ENCODE measurements around the gene PCIF1.

Gene PCIF1

GRCh38 chr20:45968801-45969711 is 34.6 kb downstream of the PCIF1 start:
- Histone ChIP-seq H3K9me3 (replicated peaks in 1 of 11) (no peaks in the 10 kb centered on the region; a peak in 2 of 22 replicates), H3K4me1 (peaks cover 28 to 48% (median 39%) of the 10 kb centered on the region in 10 experiments), H3K9ac (peak overlapping the region; percentile 17 to 100 (median 98); a peak in 18 of 22 replicates), H3K4me2 (peak overlapping the region; percentile 85 to 98 (median 95); a peak in 16 of 22 replicates), H3K27me3 (no peaks in the 10 kb centered on the region), H4K20me1 (peaks cover 16 to 57% (median 33%) of the 10 kb centered on the region in 11 experiments; a peak in 20 of 22 replicates), H3K27ac (peak overlapping the region in 5 of 11 experiments; percentile 0 to 100 (median 100); a peak in 4 of 22 replicates), H3K4me3 (peak overlapping the region in 1 of 10 experiments; percentile 79; a peak in 1 of 20 replicates), H3K36me3 (peaks cover 56 to 57% (median 56%) of the 10 kb centered on the region in 11 experiments)
- TF ChIP-seq Cebpa-rat (IDR thresholded peaks at IDR 0.05) = no peak

- H3K9ac ChIP-seq = peak overlapping the region; percentile 92 to 100 (median 99)
- TF ChIP-seq Cebpa-rat (IDR thresholded peaks at IDR 0.05) = no peak
- peak overlapping the region; percentile 97 to 100 (median 100); a peak in 17 of 22 replicates for H3K27ac ChIP-seq
- H3K27me3 ChIP-seq = no peaks in the 10 kb centered on the region
- peaks cover 26 to 53% (median 42%) of the 10 kb centered on the region in 10 experiments for H3K4me1 ChIP-seq
- peak overlapping the region; percentile 85 to 98 (median 95) for H3K4me2 ChIP-seq
- peaks cover 15 to 50% (median 31%) of the 10 kb centered on the region in 11 experiments; a peak in 19 of 22 replicates for H4K20me1 ChIP-seq
- peaks cover 46 to 48% (median 47%) of the 10 kb centered on the region in 11 experiments for H3K36me3 ChIP-seq
- H3K9me3 ChIP-seq (replicated peaks in 1 of 11) = no peaks in the 10 kb centered on the region; a peak in 2 of 22 replicates
- peak overlapping the region; percentile 77 to 93 (median 84) for H3K4me3 ChIP-seq
Measured at GRCh38 chr20:45969712-45970634, 35.5 kb downstream of the PCIF1 start.

GRCh38 chr20:45970646-45971424 is 36.4 kb downstream of the PCIF1 start:
- Histone ChIP-seq H3K36me3 (peaks cover 38 to 40% (median 39%) of the 10 kb centered on the region in 11 experiments), H3K9ac (peak overlapping the region; percentile 92 to 100 (median 99)), H3K4me3 (peak overlapping the region; percentile 77 to 93 (median 84)), H3K4me1 (peaks cover 28 to 61% (median 50%) of the 10 kb centered on the region in 10 experiments), H3K4me2 (peak overlapping the region; percentile 85 to 98 (median 95)), H3K27ac (peak overlapping the region; percentile 97 to 100 (median 100)), H3K9me3 (replicated peaks in 1 of 11) (no peaks in the 10 kb centered on the region; a peak in 2 of 22 replicates), H4K20me1 (peaks cover 15 to 41% (median 26%) of the 10 kb centered on the region in 11 experiments; a peak in 19 of 22 replicates), H3K27me3 (no peaks in the 10 kb centered on the region)
- TF ChIP-seq Cebpa-rat (IDR thresholded peaks at IDR 0.05) = no peak

GRCh38 chr20:45971425-45971674 is 36.9 kb downstream of the PCIF1 start:
- peak overlapping the region; percentile 92 to 100 (median 99) for H3K9ac ChIP-seq
- H3K27me3 ChIP-seq = no peaks in the 10 kb centered on the region

GRCh38 chr20:45971675-45972499 is 37.4 kb downstream of the PCIF1 start, which contains the start of gene ZNF335:
TSS of gene ZNF335 (minus strand) at chr20:45972203. CDS start at chr20:45971410, 793 bp downstream.
- Histone ChIP-seq H3K36me3 (peaks cover 27 to 29% (median 28%) of the 10 kb centered on the region in 11 experiments), H3K27ac (peak within 1 kb of the TSS; percentile 97 to 100 (median 100)), H3K9ac (peak within 1 kb of the TSS; percentile 92 to 100 (median 99)), H3K27me3 (no peaks in the 10 kb centered on the region), H3K4me2 (peak within 1 kb of the TSS; percentile 87 to 98 (median 95)), H3K9me3 (replicated peaks in 1 of 11) (no peaks in the 10 kb centered on the region; a peak in 2 of 22 replicates), H3K4me3 (peak within 1 kb of the TSS; percentile 77 to 93 (median 84)), H3K4me1 (peaks cover 28 to 63% (median 50%) of the 10 kb centered on the region in 10 experiments), H4K20me1 (peaks cover 15 to 41% (median 25%) of the 10 kb centered on the region in 11 experiments; a peak in 18 of 22 replicates)
- TF ChIP-seq Cebpa-rat (IDR thresholded peaks at IDR 0.05) = no peak

More at GRCh38 chr20:45971425-45971674, 36.9 kb downstream of the PCIF1 start:
- Histone ChIP-seq H3K9me3 (replicated peaks in 1 of 11) (no peaks in the 10 kb centered on the region; a peak in 2 of 22 replicates), H3K4me2 (peak overlapping the region; percentile 85 to 98 (median 95)), H3K27ac (peak overlapping the region; percentile 97 to 100 (median 100)), H3K4me1 (peaks cover 28 to 63% (median 50%) of the 10 kb centered on the region in 10 experiments), H4K20me1 (peaks cover 15 to 41% (median 25%) of the 10 kb centered on the region in 11 experiments; a peak in 18 of 22 replicates), H3K4me3 (peak overlapping the region; percentile 77 to 93 (median 84)), H3K36me3 (peaks cover 33 to 35% (median 34%) of the 10 kb centered on the region in 11 experiments)
- TF ChIP-seq Cebpa-rat (IDR thresholded peaks at IDR 0.05) = no peak

- H3K9ac ChIP-seq = peak overlapping the region; percentile 92 to 100 (median 99)
- H3K27ac ChIP-seq = peak overlapping the region; percentile 97 to 100 (median 100)
- peak overlapping the region; percentile 77 to 93 (median 84) for H3K4me3 ChIP-seq
- H4K20me1 ChIP-seq = peaks cover 15 to 35% (median 25%) of the 10 kb centered on the region in 11 experiments; a peak in 18 of 22 replicates
- H3K36me3 ChIP-seq = peaks cover 20 to 22% (median 21%) of the 10 kb centered on the region in 11 experiments
- no peaks in the 10 kb centered on the region; a peak in 2 of 22 replicates for H3K9me3 ChIP-seq (replicated peaks in 1 of 11)
- H3K27me3 ChIP-seq = no peaks in the 10 kb centered on the region
- H3K4me1 ChIP-seq = peaks cover 28 to 63% (median 50%) of the 10 kb centered on the region in 10 experiments
- TF ChIP-seq Cebpa-rat (IDR thresholded peaks at IDR 0.05) = no peak
- H3K4me2 ChIP-seq = peak overlapping the region; percentile 76 to 98 (median 94)
Measured at GRCh38 chr20:45972500-45973183, 38.2 kb downstream of the PCIF1 start.
